Ovary (tissue), 3 donors: ENCODE measurements around the gene FGF12.

Experiments
- CTCF ChIP-seq, 3 donors: fragments of 450-650 bp in 2 of 3; fragments of 200-600 bp in 1 of 3; IDR thresholded peaks; one replicate each; pipeline versions ENCODE4 v1.5.1 to v1.8.0; 2016 to 2022; ENCODE audit warnings: antibody characterized with exemption in 3 of 3, mild to moderate bottlenecking in 1 of 3
- EP300 ChIP-seq: sonication (generic); formaldehyde crosslinking; IDR thresholded peaks from one replicate; pipeline ENCODE4 v1.6.1; 2017; ENCODE audit warnings: antibody characterized with exemption
- POLR2A ChIP-seq: fragments of 450-650 bp; IDR thresholded peaks from one replicate; pipeline ENCODE4 v1.6.1; 2017; ENCODE audit warnings: antibody characterized with exemption, mild to moderate bottlenecking, moderate library complexity
- donor health status: DM: no; HTN: no; CAD: no.

GRCh38 chr3:192417017-192417416, 310.3 kb downstream of the FGF12 start:
- TF ChIP-seq CTCF (IDR thresholded peaks at IDR 0.05) (no peak), POLR2A (no peak), EP300 (no peak)
